H1 (cell line): ENCODE measurements around the gene RPRML. TPM values are rescaled to one million over a fixed set of nuclear protein-coding genes. Genes with fewer than 3 reads are reported as not detected.

ENCODE experiments used
- CBX8 ChIP-seq: fragments of 300-800, 300-1000 bp; sonication (generic); IDR thresholded peaks from 2 replicates; pipeline ENCODE4 v1.7.1; 2016; ENCODE audit warnings: low read depth, low read length, borderline replicate concordance
- KDM5A ChIP-seq: fragments of 200-600 bp; IDR thresholded peaks from 2 replicates; pipeline ENCODE4 v1.7.1; 2012; ENCODE audit warnings: mild to moderate bottlenecking, low read length, inconsistent platforms, mixed read lengths
- RAD21 ChIP-seq, 2 experiments: IDR thresholded peaks in 1 of 2; conservative IDR thresholded peaks in 1 of 2; 2 replicates each; pipeline ENCODE4 v1.6.1; 2011; ENCODE audit warnings: low read depth in 2 of 2, low read length in 2 of 2, improper control_type of control experiment in 1 of 2, inconsistent platforms in 1 of 2, mild to moderate bottlenecking in 1 of 2, moderate library complexity in 1 of 2
- SP2 ChIP-seq: IDR thresholded peaks from 2 replicates; pipeline ENCODE4 v1.6.1; 2012; ENCODE audit warnings: mild to moderate bottlenecking, low read length, inconsistent platforms
- polyA plus RNA-seq, 7 experiments: library from polyadenylated mRNA; depleted of rRNA in 3 of 7; stranded (reverse) in 5 of 7; unstranded in 2 of 7; fragments of >200 nt in 5 of 7; fragments of 200-250 nt in 2 of 7; gene quantifications; 1 replicate in 5 of 7; 2 replicates in 1 of 7; 4 replicates in 1 of 7; pipeline versions ENCODE4 v1.2.1 to v1.2.3, GENCODE V29; 2011 to 2013; ENCODE audit warnings: missing spikeins in 2 of 7, mixed read lengths in 2 of 7
- total RNA-seq: library from RNA; stranded (reverse); fragmentation: NEBNext Ultra II Directional; extraction: Animal tissue kit (Norgen Biotek cat#: 25700); gene quantifications from 2 replicates; pipeline ENCODE4 v1.2.1, GENCODE V29; 2021
- TF ChIP-seq, protein P1 (sequence below), 3 experiments: IDR thresholded peaks; 1 replicate in 2 of 3; 2 replicates in 1 of 3; pipeline versions ENCODE4 v1.5.1 to v1.6.1; 2011; ENCODE audit warnings: low read length in 3 of 3, mild to moderate bottlenecking in 3 of 3, inconsistent platforms in 2 of 3, low read depth in 1 of 3, moderate library complexity in 1 of 3; ENCODE audit not compliant: insufficient read depth in 1 of 3; ENCODE audit errors: control extremely low read depth in 1 of 3

Gene RPRML
- total and polyA plus RNA-seq, 2 of the 8 experiments (the other 6 are each of a cell fraction or from before 2014, with no cell fraction given), result 3.5 to 5.5 TPM

GRCh38 chr17:46986366-46986765 lies 7.3 kb upstream of the RPRML start (continued):
- no peak for TF ChIP-seq RAD21 (IDR thresholded peaks at IDR 0.05 in 1 of 2, conservative IDR thresholded peaks at IDR 0.05 in 1 of 2; ENCODE audit: low read depth in 2 of 2, low read length in 2 of 2)
- TF ChIP-seq, protein P1, sequence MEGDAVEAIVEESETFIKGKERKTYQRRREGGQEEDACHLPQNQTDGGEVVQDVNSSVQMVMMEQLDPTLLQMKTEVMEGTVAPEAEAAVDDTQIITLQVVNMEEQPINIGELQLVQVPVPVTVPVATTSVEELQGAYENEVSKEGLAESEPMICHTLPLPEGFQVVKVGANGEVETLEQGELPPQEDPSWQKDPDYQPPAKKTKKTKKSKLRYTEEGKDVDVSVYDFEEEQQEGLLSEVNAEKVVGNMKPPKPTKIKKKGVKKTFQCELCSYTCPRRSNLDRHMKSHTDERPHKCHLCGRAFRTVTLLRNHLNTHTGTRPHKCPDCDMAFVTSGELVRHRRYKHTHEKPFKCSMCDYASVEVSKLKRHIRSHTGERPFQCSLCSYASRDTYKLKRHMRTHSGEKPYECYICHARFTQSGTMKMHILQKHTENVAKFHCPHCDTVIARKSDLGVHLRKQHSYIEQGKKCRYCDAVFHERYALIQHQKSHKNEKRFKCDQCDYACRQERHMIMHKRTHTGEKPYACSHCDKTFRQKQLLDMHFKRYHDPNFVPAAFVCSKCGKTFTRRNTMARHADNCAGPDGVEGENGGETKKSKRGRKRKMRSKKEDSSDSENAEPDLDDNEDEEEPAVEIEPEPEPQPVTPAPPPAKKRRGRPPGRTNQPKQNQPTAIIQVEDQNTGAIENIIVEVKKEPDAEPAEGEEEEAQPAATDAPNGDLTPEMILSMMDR (IDR thresholded peaks at IDR 0.05; ENCODE audit: control extremely low read depth in 1 of 3, insufficient read depth in 1 of 3, low read depth in 1 of 3, low read length in 3 of 3), result no peak
- TF ChIP-seq CBX8, result no peak
- TF ChIP-seq KDM5A, result no peak
- TF ChIP-seq SP2, result no peak
